Left hindlimb (tissue), 1 donor: ENCODE data around the gene MARVELD3.
"Not testable (repeated sequence)": the region's sequence is repeated elsewhere in the genome, so short reads cannot be mapped to it uniquely, and the experiment has no call there.

Experiments
- DNase-seq: peaks from one replicate; pipeline ENCODE4 v3.0.0-alpha.2; 2018

The MARVELD3 gene

GRCh38 chr16:71672803-71673581 is 47.0 kb downstream of the MARVELD3 start:
- no peak for DNase-seq

GRCh38 chr16:71673582-71673973 is 47.6 kb downstream of the MARVELD3 start:
- DNase-seq, result no peak

- no peak for DNase-seq
Observed at GRCh38 chr16:71674229-71674628, 48.2 kb downstream of the MARVELD3 start.

- no peak for DNase-seq
Observed at GRCh38 chr16:71675380-71675779, 49.4 kb downstream of the MARVELD3 start.

GRCh38 chr16:71676236-71676635 is 50.3 kb downstream of the MARVELD3 start:
- no peak for DNase-seq

GRCh38 chr16:71681360-71681759 is 55.4 kb downstream of the MARVELD3 start:
- no peak for DNase-seq

GRCh38 chr16:71684280-71684679 is 58.3 kb downstream of the MARVELD3 start:
- not testable (repeated sequence) for DNase-seq
